NCI-H1092 treated with DMSO at 0.1 percent for 48 hours (cell line): Measurements from ENCODE around the gene TPPP.

Experiments
- DNase-seq: peaks from one replicate; lab custom pipeline; 2025; lab: John Stamatoyannopoulos, UW

TPPP gene

DNA sequence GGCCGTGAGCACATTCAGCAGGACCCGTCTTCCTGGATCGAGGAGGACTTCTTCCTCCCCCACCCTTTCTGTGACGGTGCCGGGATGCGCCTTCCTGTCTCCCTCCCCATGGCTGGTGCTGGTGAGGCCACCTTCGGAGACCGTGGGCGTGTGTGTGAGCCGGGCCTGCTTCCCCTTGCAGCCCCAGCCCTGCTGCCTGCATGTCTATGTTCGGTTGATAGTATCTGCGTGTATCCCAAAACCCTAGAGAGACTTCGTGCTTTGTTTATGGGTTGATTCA is 68.3 kb downstream of the TPPP start:
- DNase-seq = no peak

DNA sequence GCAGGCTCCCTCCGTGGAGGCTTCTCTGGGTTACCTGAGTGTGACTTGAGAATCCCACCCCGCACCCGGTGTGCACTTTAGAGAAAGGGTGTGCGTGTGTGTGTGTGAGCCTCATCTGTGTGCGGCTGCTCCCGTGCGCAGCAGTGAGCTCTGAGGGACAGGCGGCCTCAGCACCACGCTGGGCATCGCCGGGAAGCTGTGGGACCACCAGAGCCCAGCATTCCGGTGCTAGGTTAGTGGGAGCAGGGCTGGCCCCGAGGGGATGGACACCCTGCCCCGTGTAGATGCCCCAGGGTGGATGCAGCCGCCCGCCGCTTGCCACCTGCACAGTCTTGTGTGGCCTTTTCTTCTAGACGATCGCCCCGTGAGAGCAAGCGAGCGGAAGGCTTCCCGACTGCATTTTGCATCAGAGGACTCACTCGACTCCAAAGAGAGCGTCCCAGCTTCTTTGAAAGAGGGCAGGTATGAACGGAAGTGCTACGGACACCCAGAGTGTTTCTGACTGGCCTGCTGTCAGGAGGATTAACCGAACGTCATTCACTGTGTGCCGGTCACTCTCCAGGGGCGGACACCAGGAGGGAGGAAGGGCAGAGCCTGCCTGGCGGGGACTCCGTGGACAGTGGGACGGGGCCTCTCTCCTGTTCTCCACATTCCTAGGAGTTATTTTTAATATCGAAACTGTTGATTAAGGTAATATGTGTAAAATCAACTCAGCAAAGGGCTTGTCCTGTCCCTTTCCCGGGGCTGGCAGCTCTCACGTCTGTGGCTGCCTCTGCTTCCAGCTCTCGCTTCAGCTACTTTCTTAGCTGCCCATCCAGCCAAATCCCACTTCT is 68.8 kb downstream of the TPPP start:
- DNase-seq = no peak

DNA sequence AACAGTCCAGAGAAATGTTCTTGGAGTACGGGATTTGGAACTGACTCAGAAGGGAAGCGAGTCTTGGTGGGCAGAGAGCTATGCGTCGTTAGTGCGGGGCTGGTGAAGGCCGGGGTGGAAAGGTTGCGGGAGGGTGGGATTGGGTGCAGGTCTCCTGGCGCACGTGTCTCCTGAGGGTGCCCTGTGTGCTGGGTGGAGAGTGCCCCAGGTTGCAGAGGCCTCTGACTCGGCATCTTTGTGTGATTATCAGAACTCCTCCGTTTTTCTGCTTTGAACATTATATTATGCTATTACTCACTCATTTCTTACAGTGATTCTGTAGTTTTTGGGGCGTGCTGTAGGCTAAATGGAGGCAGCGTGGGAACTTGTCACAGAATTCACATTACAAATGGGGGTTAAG is 69.6 kb downstream of the TPPP start:
- DNase-seq = no peak

DNA sequence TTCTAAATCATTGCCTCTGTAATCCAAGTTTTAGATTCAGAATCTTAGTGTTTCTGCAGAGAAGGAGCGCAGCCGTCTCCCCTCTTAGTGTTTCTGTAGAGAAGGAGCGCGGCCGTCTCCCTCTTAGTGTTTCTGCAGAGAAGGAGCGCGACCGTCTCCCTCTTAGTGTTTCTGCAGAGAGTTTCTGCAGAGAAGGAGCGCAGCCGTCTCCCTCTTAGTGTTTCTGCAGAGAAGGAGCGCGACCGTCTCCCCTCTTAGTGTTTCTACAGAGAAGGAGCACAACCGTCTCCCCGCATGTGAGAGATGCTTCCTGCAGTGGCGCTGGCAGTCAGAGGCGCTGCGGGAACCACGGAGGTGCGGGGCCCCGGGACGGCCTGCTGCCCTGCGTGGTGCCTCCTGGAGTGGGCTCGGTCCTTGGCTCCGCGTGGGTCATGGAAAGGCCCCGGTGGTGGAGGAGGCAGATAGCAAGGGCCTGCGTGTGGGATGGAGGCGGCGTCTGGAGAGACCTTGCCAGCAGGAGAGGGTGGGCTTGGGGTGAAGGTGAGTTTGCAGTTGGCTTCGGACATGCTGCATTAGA is 70.1 kb downstream of the TPPP start:
- DNase-seq = no peak

DNA sequence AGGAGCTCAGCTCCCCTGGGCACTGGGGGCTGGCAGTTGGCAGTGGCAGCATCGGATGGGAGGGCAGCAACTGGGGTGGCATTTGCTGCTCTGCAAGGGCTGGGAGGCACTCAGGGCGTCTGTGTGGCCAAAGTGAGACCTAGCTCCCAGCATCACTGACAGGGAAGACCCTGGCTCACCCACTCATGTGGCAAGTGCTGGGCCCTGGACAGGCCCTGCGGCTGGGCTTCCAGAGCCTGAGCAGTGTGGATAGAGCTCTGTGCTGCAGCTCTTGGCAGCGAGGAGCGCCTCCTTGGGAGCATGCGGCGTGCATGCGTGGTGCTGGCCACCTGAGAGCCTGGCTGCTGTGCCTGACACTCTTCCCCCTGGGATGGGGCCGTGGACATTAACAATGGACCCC is 70.8 kb downstream of the TPPP start:
- no peak for DNase-seq

DNA sequence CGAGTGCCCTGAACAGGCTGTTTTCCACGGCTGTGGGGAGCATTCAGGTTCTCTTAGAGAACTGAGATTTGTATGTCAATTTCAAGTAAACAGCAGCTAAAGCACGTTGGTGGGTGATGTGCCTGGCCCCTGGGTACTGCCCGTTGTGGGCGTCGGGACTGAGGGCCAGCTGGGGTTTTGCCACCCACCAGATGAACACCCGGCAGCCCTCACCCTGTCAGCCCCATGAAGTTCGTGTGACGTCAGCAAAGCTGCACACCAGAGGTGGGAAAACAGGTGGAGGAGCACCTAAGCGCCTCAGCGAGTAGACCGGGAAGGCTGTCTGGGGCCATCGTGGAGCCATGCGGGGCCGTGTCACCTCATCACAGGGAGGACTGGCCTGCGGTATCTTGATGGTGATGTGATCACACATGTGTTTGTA is 71.8 kb downstream of the TPPP start:
- DNase-seq = no peak

DNA sequence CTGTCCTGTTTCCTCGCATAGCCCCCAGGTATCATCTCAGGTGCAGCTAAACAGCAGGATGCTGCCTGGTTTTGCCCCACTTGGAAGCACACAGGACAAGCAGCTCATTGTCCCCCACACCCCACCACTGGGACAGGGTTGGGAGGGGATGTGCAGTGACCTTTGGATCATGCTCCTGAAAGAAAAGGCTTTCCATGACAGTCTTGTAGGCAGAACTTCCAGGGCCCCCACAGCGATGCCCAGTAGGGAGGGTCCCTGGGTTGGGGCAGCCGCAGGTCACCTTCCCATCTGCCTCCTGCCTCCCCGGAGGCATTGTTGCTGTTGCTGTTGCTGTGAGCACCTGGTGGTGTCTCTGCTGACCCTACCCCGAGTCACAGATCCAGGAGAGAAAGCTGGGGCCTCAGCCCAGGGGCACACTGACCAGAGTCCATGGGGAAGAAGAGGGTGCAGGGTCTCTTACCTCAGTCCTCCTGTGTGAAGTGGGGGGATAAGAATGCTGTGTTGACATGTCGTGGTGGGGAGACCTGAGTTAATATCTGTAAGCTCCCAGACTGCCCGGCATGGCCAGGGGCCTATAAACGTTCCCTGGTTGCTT is 72.5 kb downstream of the TPPP start:
- no peak for DNase-seq

DNA sequence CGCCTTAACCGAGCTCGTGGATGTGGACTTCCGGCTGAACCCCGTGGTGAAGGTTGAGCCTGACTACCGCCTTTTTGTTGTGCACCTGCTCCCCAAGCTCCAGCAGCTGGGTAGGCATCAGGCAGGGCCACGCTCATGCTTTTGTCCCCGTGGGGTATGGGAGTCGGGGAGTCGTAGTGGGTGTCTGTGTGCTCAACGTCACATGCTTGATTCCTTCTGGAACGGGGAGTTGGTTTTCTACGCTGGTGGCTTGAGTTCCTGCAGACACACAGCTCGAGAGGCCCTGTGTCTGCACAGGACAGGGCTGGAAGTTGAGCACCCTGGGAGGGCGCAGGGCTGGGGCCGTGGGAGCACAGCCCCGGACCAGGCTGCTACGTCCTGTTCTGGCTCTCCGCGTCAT is 73.0 kb downstream of the TPPP start:
- no peak for DNase-seq

DNA sequence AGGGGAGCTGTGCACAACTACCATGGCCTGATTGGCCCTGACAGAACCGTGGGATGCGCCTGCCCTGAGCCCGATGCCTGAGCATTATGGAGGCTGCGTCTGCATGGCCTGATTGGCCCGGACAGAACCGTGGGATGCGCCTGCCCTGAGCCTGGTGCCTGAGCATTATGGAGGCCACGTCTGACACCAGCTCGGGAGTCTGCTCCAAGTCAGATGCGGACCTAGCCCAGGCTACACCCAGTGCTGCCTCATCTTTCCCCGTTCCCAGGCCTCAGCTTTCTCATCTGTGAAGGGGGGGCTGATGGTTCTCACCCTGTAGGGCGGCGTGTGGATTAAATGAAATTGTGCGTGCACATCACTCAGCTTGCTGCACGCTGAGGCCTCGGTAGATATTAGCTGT is 73.7 kb downstream of the TPPP start:
- DNase-seq = no peak

DNA sequence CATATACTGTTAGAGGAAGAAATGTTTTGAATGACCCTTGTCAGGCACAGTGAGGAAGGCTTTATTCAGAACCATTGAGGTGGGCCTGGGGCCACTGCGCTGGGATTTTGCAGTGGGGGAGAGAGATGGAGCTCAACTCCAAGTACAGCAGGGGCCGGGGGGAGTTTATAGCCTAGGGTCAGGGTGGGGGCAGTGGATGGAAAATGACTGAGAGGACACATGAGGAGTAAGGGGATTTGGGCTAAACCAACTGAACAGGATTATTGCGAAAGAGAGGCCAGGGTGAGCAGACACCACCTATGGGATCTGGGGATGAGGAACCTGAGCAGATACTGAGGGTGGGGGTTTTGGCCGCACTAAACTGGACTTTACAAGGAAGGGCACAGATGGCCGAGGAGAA is 74.7 kb downstream of the TPPP start:
- no peak for DNase-seq

DNA sequence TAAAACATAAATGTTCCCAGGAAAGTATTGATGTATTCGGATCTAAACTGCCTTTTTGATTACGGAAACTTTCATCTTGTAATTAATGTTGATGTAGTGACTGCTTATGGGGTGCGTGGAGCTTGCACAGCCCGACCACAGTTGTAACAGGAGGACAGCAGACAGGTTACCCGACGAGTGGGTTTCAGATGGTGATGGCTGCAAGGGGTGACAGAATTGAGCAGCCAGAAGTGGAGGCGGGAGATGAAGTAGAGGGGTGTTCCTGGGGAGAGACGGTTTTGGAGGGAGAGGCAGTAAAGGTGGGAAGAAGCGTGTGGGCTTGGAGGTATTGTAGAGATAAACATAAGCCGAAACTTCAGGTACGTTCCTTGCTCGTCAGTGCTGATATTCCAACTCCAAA is 75.3 kb downstream of the TPPP start:
- no peak for DNase-seq

DNA sequence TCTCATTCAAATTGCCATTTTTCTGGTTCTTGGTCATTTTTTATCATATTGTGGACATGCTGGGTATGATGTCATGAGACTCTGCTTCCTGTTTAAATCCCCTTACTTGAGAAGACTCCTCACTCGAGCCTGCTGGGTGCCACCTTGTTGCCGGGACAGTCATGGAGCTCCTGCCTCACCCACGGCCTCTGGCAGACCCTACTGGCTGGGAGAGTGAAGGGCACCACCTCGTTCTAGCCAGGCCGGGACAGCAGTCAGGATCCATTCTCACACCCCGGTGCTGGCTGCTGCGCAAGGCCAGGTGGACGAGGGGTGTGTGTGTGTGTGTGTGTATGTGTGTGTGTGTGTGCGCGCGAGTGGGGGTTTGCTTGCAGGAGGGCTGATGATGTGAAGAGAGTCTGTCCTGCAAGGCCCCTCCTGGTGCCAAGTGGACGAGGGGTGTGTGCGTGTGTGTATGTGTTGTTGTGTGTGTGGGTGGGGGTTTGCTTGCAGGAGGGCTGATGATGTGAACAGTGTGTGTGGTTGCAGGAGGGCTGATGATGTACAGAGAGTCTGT is 76.6 kb downstream of the TPPP start:
- no peak for DNase-seq

DNA sequence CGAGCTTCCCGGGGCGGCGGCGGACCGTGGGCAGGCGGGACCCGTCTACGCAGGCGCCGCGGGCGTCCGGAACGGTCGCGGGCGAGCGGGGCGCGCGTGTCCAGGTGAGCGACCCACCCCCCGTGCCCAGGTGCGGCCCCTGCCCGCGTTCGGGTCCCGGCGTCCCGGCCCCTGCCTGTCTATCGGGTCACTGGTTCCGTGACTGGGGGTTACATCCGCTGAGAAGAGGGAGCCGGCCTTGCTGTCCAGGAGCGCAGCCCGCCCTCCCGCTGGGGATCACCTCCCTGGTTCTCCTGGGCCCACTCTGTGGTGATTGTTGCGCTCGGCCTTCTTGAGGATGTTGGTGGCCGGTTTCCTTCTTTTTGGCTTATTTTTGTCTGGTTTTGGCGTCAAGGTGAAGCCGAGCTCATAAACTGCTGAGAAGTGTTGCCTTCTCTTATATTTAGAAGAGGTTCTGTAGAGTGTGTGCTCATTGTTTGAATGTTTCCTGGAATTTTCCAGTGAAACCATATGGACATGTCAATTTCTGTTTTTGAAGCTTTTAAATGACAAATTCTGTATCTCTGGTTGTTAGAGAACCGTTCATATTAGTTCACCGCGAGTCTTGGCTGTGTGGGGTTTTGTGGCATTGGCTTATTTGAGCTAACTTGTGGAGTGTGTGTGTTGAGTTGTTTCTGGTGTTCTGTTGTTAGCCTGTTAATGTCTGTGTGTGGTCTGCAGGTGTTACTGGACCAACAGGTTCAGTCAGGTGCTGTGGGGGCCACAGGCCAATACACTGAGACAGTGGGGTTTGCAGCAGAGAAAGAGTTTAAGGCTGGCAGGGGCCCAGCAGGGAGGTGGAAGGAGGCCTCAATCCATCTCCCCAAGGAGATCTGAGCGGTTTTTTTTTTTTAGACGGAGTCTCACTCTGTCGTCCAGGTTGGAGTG is 80.4 kb downstream of the TPPP start:
- no peak for DNase-seq

DNA sequence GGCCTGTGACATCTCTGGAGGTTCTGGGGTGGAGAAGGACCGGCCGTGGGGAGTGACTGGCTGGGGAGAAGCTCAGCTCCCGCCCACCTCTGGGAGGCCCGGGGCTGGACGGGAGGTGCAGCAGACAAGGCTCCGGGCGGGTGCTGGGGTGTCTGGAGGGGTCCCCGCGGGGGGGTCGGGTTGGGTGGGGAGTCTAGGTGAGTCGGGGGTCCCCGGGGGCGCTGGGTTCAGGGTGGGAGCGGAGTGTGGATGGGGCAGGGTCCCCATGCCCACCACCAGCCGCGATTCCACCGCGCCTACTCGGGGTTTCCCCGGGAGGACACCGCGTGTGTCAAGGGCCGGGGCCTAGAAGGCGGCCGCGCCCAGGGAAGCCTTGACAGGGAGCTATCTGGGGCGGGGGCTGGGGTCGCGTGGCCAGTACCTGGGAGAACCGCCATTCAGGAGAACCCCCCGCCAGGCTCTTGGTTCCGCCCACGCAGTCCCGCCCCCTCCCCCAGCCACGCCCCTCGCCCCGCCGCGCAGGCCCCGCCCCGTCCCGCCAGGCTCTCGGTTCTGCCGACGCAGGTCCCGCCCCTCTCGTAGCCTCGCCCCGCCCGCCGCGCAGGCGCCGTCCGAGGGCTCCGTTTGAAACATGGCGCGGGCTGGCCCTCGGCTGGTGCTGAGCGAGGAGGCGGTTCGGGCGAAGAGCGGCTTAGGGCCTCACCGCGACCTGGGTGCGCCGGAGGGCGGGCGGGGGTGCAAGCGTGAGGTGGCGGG is 81.2 kb downstream of the TPPP start, which contains the start of gene CEP72:
Gene CEP72 (plus strand): TSS at position 610 of the 756 bp plus-strand sequence. CDS start 22 bp downstream, at position 632.
- DNase-seq = peak; percentile 80

DNA sequence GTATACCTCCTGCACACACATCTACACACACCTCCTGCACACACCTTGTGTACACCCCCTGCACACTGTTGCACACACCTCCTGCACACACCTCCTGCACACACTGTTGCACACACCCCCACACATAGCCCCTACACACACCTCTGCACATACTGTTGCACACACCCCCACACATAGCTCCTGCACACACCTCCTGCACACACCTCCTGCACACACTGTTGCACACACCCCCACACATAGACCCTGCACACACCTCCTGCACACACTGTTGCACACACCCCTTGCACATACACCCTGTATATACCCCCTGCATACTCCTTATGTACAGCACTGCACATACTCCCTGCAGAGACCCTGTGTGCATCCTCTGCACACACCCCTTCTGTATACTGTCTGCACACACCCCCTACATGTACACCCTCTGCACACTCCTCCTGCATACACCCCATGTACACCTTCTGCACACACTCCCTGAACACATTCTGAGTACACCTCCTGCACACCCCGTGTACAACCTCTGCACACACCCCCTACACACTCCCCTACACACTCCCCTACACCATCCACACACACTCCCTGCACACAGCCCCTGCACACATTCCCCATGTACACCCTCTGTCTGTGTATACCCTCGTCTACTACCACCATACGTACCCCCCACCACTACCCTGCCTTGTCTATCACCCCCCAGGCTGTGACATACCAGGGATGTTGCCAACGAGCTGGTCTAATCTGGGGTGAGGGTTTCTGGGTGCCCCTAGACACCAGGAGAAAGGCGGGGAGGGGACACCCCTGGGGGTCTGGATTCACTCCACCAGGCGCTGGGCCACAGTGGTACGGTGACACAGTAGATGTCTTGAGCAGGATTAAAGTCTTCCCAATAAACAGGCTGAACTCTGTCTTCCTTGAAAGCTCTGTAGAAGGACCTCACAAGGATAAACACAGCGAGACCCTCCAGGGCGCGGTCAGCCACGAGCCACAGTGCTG is 82.1 kb downstream of the TPPP start:
- no peak for DNase-seq

DNA sequence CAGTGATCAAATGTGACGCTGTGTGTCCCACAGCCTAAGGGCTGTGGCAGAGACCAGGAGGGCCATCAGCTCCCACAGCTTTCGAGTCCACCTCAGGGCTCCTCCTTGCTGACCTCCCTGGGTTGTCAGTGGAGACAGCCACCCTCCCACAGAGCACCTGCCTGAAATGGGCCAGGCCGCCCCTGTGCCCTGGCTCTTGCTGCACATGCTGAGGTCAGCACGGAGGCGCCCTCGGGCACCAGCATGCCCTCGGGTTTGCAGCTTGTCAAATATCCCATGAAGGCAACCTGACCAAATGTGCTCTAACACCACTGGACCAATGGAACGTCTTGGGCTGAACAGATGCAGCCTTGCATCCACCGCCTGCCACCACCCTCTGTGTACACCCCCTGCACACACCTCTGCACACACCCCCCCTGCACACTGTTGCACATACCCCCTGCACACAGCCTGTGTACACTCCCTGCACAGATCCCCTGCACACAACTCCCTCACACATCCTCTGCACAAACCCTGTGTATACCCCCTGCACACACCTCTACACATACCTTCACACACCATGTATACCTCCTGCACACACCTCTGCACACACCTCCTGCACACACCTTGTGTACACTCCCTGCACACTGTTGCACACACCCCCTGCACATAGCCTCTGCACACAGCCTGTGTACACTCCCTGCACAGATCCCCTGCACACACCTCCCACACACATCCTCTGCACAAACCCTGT is 83.0 kb downstream of the TPPP start:
- DNase-seq = no peak
